Right lobe of liver (tissue), 6 donors: ENCODE data around the gene PHC1. TPM values are rescaled to one million over a fixed set of nuclear protein-coding genes. Genes with fewer than 3 reads are reported as not detected.

ENCODE experiments used
- ATAC-seq, 4 donors: fragments of 200-7000 bp; cut with Tn5 transposase; one replicate each; pipeline ENCODE4 v1.9.1; 2020; ENCODE audit warnings: mild to moderate bottlenecking in 4 of 4, moderate library complexity in 4 of 4
- DNase-seq, 3 donors: peaks; one replicate each; pipeline ENCODE4 v3.0.0-alpha.2; 2020
- H3K27ac ChIP-seq, 3 donors: fragments of 200-600 bp; one replicate each; pipeline ENCODE4 v1.8.0; 2022
- H3K27me3 ChIP-seq, 2 donors: fragments of 200-600 bp; one replicate each; pipeline ENCODE4 v1.8.0; 2022
- H3K36me3 ChIP-seq, 4 donors: fragments of 200-600 bp; sonication (generic) in 1 of 4; one replicate each; pipeline versions ENCODE4 v1.5.1 to v1.8.0; 2017 to 2022; ENCODE audit warnings: control low read depth in 1 of 4
- H3K4me1 ChIP-seq, 4 donors: fragments of 200-600 bp; sonication (generic) in 1 of 4; one replicate each; pipeline versions ENCODE4 v1.5.1 to v1.8.0; 2017 to 2022; ENCODE audit warnings: control low read depth in 1 of 4
- H3K4me3 ChIP-seq, 3 donors: fragments of 200-600 bp; one replicate each; pipeline ENCODE4 v1.8.0; 2022
- H3K9me3 ChIP-seq, 4 donors: fragments of 200-600 bp; sonication (generic) in 1 of 4; one replicate each; pipeline versions ENCODE4 v1.5.1 to v1.8.0; 2017 to 2022; ENCODE audit warnings: control low read depth in 1 of 4
- POLR2A ChIP-seq: fragments of 450-650 bp; IDR thresholded peaks from one replicate; pipeline ENCODE4 v1.6.1; 2017; ENCODE audit warnings: antibody characterized with exemption, mild to moderate bottlenecking
- WGBS: methylation state at CpG from one replicate; pipeline ENCODE4 v1.1.6; 2018; ENCODE audit warnings: low coverage, low lambda C conversion rate; ENCODE audit not compliant: insufficient coverage; ENCODE audit errors: missing lambda C conversion rate; 5-methylcytosine and 5-hydroxymethylcytosine counted together
- intact Hi-C, 2 donors: fragments of 100-400 bp; cut with DNase I; formaldehyde crosslinking; loops; one replicate each; pipeline versions ENCODE4 v1.11.2 to v1.14.1; 2022
- total RNA-seq, 6 experiments: library from RNA; depleted of rRNA in 2 of 6; stranded (reverse); fragments of >200 nt in 2 of 6; fragmentation: NEBNext Ultra II Directional in 3 of 6; extraction: Animal tissue kit (Norgen Biotek cat#: 25700) in 3 of 6; gene quantifications; one replicate each; pipeline versions ENCODE4 v1.1.0 to v1.2.4, GENCODE V29; 2016 to 2023
- TF ChIP-seq, protein P1 (sequence below), 4 donors: fragments of 200-600 bp in 3 of 4; fragments of 450-650 bp in 1 of 4; IDR thresholded peaks; one replicate each; pipeline versions ENCODE4 v1.5.1 to v1.8.0; 2016 to 2022; ENCODE audit warnings: antibody characterized with exemption in 4 of 4, mild to moderate bottlenecking in 2 of 4
- donor health status: DM: no; HTN: yes; CAD: no.
- donor health status: DM: no; HTN: no; CAD: no.
- donor health status: DM: no; HTN: no; CAD: no.
- donor health status: DM: no; HTN: yes; CAD: no.
- donor health status: DM: no; HTN: yes; CAD: no.

The PHC1 gene
- total RNA-seq, 6 experiments from 2014 or later = 3.3 to 15.0 (median 7.4) TPM

DNA sequence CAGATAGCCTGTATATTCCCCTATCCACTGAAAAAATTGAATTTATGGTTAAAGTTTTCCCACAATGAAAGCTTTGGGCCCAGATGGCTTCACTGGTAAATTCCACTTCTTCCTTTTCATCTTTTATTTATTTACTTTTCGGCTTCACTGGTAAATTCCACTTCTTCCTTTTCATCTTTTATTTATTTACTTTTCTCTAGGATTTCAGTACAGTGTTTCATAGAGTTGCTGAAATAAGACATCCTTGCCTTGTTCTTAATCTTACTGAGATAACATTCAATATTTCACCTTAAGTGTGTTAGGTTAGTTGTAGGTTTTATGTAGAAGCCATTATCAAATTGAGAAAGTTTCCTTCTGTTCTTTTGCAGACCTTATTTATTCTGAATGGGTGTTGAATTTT lies 56.1 kb downstream of the PHC1 start:
- H3K36me3 ChIP-seq = no peaks in the 10 kb centered on the region
- H3K4me1 ChIP-seq = no peaks in the 10 kb centered on the region
- no peak overlapping the region for H3K27ac ChIP-seq
- no peak for DNase-seq
- TF ChIP-seq POLR2A = no peak
- TF ChIP-seq, protein P1, sequence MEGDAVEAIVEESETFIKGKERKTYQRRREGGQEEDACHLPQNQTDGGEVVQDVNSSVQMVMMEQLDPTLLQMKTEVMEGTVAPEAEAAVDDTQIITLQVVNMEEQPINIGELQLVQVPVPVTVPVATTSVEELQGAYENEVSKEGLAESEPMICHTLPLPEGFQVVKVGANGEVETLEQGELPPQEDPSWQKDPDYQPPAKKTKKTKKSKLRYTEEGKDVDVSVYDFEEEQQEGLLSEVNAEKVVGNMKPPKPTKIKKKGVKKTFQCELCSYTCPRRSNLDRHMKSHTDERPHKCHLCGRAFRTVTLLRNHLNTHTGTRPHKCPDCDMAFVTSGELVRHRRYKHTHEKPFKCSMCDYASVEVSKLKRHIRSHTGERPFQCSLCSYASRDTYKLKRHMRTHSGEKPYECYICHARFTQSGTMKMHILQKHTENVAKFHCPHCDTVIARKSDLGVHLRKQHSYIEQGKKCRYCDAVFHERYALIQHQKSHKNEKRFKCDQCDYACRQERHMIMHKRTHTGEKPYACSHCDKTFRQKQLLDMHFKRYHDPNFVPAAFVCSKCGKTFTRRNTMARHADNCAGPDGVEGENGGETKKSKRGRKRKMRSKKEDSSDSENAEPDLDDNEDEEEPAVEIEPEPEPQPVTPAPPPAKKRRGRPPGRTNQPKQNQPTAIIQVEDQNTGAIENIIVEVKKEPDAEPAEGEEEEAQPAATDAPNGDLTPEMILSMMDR (IDR thresholded peaks at IDR 0.05) = no peak
- 92% methylated on average over 1 of the region's 1 CpG for WGBS
- H3K9me3 ChIP-seq = no peaks in the 10 kb centered on the region
- intact Hi-C loops = no loop called here
- ATAC-seq = no peak
- no peak overlapping the region for H3K4me3 ChIP-seq
- H3K27me3 ChIP-seq = no peaks in the 10 kb centered on the region

DNA sequence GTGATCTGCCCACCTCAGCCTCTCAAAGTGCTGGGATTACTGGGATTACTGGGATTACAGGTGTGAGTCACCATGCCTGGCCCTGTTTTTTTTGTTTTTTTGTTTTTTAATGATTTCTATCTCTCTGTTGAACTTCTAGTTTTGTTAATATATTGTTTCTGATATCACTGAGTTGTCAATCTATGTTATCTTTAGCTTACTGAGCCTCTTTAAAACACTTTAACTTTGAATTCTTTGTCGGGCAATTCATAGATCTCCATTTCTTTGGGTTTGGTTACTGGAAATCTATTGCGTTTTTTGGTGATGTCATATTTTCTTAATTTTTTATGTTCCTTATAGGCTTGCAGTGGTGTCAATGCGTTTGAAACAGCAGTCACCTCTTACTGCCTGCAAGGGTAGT lies 65.8 kb downstream of the PHC1 start:
- Histone ChIP-seq H3K4me1 (no peaks in the 10 kb centered on the region), H3K27ac (no peak overlapping the region), H3K36me3 (no peaks in the 10 kb centered on the region), H3K27me3 (no peaks in the 10 kb centered on the region), H3K4me3 (no peak overlapping the region), H3K9me3 (peaks cover 0 to 4% (median 0%) of the 10 kb centered on the region in 4 donors)
- ATAC-seq (no peak), DNase-seq (no peak)
- intact Hi-C loops = no loop called here
- WGBS = 86% methylated on average over 3 of the region's 3 CpGs
- TF ChIP-seq, protein P1 (IDR thresholded peaks at IDR 0.05) = no peak
- no peak for TF ChIP-seq POLR2A

DNA sequence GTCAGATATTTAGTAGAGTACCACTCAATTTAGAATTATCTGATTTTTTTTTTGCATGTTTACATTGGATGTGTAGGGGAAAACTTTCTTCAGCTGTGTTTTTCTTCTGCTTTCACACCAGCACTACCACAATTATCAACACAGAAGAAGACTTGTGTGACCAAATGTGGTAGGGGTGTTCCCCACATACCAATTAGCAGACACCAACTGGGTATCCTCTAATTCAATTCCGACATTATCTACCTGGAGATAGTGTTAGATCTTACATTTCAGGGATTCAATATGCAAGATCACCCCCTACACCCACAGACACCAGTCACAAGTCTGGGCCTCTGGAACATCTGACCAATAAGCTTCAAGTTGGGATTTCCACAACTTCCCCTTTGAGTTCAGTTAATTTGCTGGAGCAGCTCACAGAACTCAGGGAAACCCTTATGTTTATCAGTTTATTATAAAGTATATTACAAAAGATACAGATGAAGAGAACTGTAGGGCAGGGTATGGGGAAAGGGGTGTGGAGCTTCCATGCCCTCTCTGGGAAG lies 71.0 kb downstream of the PHC1 start:
- intact Hi-C loops = no loop called here
- no peak for TF ChIP-seq POLR2A
- TF ChIP-seq, protein P1 (IDR thresholded peaks at IDR 0.05) = no peak
- Histone ChIP-seq H3K9me3 (no peaks in the 10 kb centered on the region), H3K4me3 (no peak overlapping the region), H3K36me3 (no peaks in the 10 kb centered on the region), H3K4me1 (no peaks in the 10 kb centered on the region), H3K27ac (no peak overlapping the region), H3K27me3 (no peaks in the 10 kb centered on the region)
- DNase-seq (no peak), ATAC-seq (no peak)
- 43% methylated on average over 1 of the region's 1 CpG for WGBS

DNA sequence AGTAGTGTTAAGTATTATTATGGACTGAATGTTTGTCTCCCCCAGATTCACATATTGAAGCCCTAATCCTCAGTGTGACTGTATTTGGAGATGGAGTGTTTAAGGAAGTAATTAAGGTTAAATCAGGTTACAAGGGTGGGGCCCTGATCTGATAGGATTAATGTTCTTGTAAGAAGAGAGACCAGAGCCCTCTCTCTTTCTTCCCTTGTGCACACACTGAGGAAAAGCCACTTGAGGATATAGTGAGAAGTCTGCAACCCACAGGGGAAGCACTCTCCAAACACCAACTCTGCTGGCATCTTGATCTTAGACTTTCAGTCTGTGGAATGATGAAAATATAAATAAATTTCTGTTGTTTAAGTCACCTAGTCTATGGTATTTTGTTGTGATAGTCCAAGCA lies 72.9 kb downstream of the PHC1 start:
- Histone ChIP-seq H3K27me3 (no peaks in the 10 kb centered on the region), H3K4me1 (no peaks in the 10 kb centered on the region), H3K4me3 (no peak overlapping the region), H3K27ac (no peak overlapping the region), H3K9me3 (no peaks in the 10 kb centered on the region), H3K36me3 (no peaks in the 10 kb centered on the region)
- TF ChIP-seq, protein P1 (IDR thresholded peaks at IDR 0.05) = no peak
- TF ChIP-seq POLR2A = no peak
- DNase-seq = no peak
- intact Hi-C loops = no loop called here
- ATAC-seq = peak in 1 of 4 donors; percentile 64

DNA sequence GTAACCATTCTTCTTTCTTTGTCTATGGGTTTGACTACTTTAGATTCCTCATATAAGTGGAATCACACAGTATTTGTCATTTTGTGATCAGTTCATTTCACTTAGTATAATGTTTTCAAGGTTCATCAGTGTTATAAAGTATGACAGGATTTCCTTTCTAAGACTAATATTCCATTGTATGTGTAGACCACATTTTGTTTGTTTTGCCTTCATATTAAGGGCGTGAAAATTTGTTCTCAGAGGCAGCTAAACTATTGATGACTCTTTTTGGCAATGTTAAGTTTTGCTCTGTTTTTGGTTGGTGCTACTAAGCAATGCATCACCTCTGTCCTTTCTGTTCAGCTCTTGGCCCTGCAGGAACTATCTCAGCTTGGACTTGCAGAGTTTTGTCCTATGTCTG lies 73.4 kb downstream of the PHC1 start:
- ATAC-seq = no peak
- Histone ChIP-seq H3K9me3 (no peaks in the 10 kb centered on the region), H3K4me1 (no peaks in the 10 kb centered on the region), H3K4me3 (no peak overlapping the region), H3K27ac (no peak overlapping the region), H3K36me3 (no peaks in the 10 kb centered on the region), H3K27me3 (no peaks in the 10 kb centered on the region)
- no peak for DNase-seq
- intact Hi-C loops = no loop called here
- WGBS = 62% methylated on average over 1 of the region's 1 CpG
- TF ChIP-seq, protein P1 (IDR thresholded peaks at IDR 0.05) = no peak
- TF ChIP-seq POLR2A = no peak
